HG02938 (cell line): ENCODE measurements around the gene LIPC.
A peak's percentile ranks its signal among the peaks of the same experiment; 100 is the strongest.

Experiments
- ATAC-seq: cut with Tn5 transposase; IDR thresholded peaks from one replicate; pipeline ENCODE4 v1.9.1; 2021; ENCODE audit warnings: mild to moderate bottlenecking, moderate library complexity; ENCODE audit not compliant: unreplicated experiment

The LIPC gene

GRCh38 chr15:58512522-58512921, 80.7 kb downstream of the LIPC start:
- ATAC-seq, result no peak

GRCh38 chr15:58513008-58513407, 81.2 kb downstream of the LIPC start:
- no peak for ATAC-seq

GRCh38 chr15:58513726-58514336, 82.0 kb downstream of the LIPC start:
- no peak for ATAC-seq

- ATAC-seq, result no peak
Measured at GRCh38 chr15:58515807-58516206, 84.0 kb downstream of the LIPC start.

- ATAC-seq, result no peak
Measured at GRCh38 chr15:58517252-58517681, 85.5 kb downstream of the LIPC start.

- peak; percentile 58 for ATAC-seq
Measured at GRCh38 chr15:58517682-58518525, 86.1 kb downstream of the LIPC start.

- no peak for ATAC-seq
Measured at GRCh38 chr15:58518626-58519025, 86.8 kb downstream of the LIPC start.

GRCh38 chr15:58519516-58519915, 87.7 kb downstream of the LIPC start:
- ATAC-seq, result no peak

GRCh38 chr15:58520464-58520863, 88.7 kb downstream of the LIPC start:
- no peak for ATAC-seq

- no peak for ATAC-seq
Measured at GRCh38 chr15:58520936-58521292, 89.1 kb downstream of the LIPC start.

GRCh38 chr15:58521293-58521991, 89.7 kb downstream of the LIPC start:
- ATAC-seq, result no peak

- no peak for ATAC-seq
Measured at GRCh38 chr15:58522391-58522790, 90.6 kb downstream of the LIPC start.

GRCh38 chr15:58522865-58523264, 91.1 kb downstream of the LIPC start:
- no peak for ATAC-seq

GRCh38 chr15:58523634-58524033, 91.8 kb downstream of the LIPC start:
- ATAC-seq, result no peak

- ATAC-seq, result no peak
Measured at GRCh38 chr15:58524247-58524646, 92.5 kb downstream of the LIPC start.

- no peak for ATAC-seq
Measured at GRCh38 chr15:58525991-58526421, 94.2 kb downstream of the LIPC start.

GRCh38 chr15:58526647-58527192, 94.9 kb downstream of the LIPC start:
- no peak for ATAC-seq

- ATAC-seq, result no peak
Measured at GRCh38 chr15:58527573-58528187, 95.9 kb downstream of the LIPC start.

GRCh38 chr15:58528188-58528870, 96.5 kb downstream of the LIPC start:
- ATAC-seq, result no peak

GRCh38 chr15:58529041-58529440, 97.2 kb downstream of the LIPC start:
- ATAC-seq, result no peak
